Hypothalamus (tissue), 51 donors: Measurements from ENCODE around the gene IFT27.
A peak's percentile ranks its signal among the peaks of the same experiment; 100 is the strongest.
"Not testable (repeated sequence)": the region's sequence is repeated elsewhere in the genome, so short reads cannot be mapped to it uniquely, and the experiment has no call there.

ENCODE experiments used
- DNase-seq, 51 donors: peaks; one replicate each; lab custom pipeline; 2025; lab: John Stamatoyannopoulos, UW

Gene IFT27

GRCh38 chr22:36746375-36746970, 29.4 kb downstream of the IFT27 start:
- no peak for DNase-seq

GRCh38 chr22:36745301-36745995, 30.5 kb downstream of the IFT27 start:
- DNase-seq, result no peak

GRCh38 chr22:36744791-36745190, 31.1 kb downstream of the IFT27 start:
- DNase-seq, result no peak

GRCh38 chr22:36744413-36744765, 31.5 kb downstream of the IFT27 start:
- no peak for DNase-seq

GRCh38 chr22:36743591-36744412, 32.1 kb downstream of the IFT27 start:
- DNase-seq, result peak in 2 of 51 donors; percentile 10 to 13

- no peak for DNase-seq
These were observed 32.9 kb downstream of the IFT27 start for GRCh38 chr22:36743011-36743410.

GRCh38 chr22:36741968-36742367, 34.0 kb downstream of the IFT27 start:
- DNase-seq, result no peak

GRCh38 chr22:36741204-36741793, 34.6 kb downstream of the IFT27 start:
- DNase-seq, result no peak

GRCh38 chr22:36740716-36741115, 35.2 kb downstream of the IFT27 start:
- no peak for DNase-seq

GRCh38 chr22:36739185-36739584, 36.7 kb downstream of the IFT27 start:
- no peak for DNase-seq

- DNase-seq, result no peak
These were observed 37.4 kb downstream of the IFT27 start for GRCh38 chr22:36738416-36739020.

- peak in 1 of 51 donors; percentile 8 for DNase-seq
These were observed 38.1 kb downstream of the IFT27 start for GRCh38 chr22:36737776-36738175.

- DNase-seq, result no peak
These were observed 39.1 kb downstream of the IFT27 start for GRCh38 chr22:36736701-36737320.

- DNase-seq, result peak in 2 of 51 donors; percentile 5 to 60
These were observed 41.5 kb downstream of the IFT27 start for GRCh38 chr22:36734171-36735058.

- DNase-seq, result no peak
These were observed 42.6 kb downstream of the IFT27 start for GRCh38 chr22:36733271-36733670.

- DNase-seq, result no peak
These were observed 43.3 kb downstream of the IFT27 start for GRCh38 chr22:36732609-36733008.

GRCh38 chr22:36731916-36732315, 44.0 kb downstream of the IFT27 start:
- no peak for DNase-seq

- not testable (repeated sequence) for DNase-seq
These were observed 44.6 kb downstream of the IFT27 start for GRCh38 chr22:36731321-36731720.

- no peak for DNase-seq
These were observed 45.6 kb downstream of the IFT27 start for GRCh38 chr22:36730176-36730858.
